H1 (cell line): Measurements from ENCODE around the gene CHD5. TPM values are rescaled to one million over a fixed set of nuclear protein-coding genes. Genes with fewer than 3 reads are reported as not detected.
A peak's percentile ranks its signal among the peaks of the same experiment; 100 is the strongest.

Experiments
- CTCF ChIA-PET: fragments of 300-600 bp; sonication (Branson Sonifier 250); formaldehyde crosslinking; loops from one replicate; lab custom pipeline; 2021; ENCODE audit not compliant: partially characterized antibody; lab: Charles Lee
- POLR2A ChIA-PET: fragments of 300-600 bp; sonication (Branson Sonifier 250); formaldehyde crosslinking; loops from one replicate; lab custom pipeline; 2021; ENCODE audit warnings: inconsistent platforms; ENCODE audit not compliant: partially characterized antibody; lab: Charles Lee
- DNase-seq, 2 experiments: peaks; one replicate each; pipeline versions ENCODE4 v3.0.0 to v3.0.0-alpha.2; 2010 to 2022; ENCODE audit warnings: low spot score in 2 of 2, low read depth in 1 of 2, mixed read lengths in 1 of 2
- FAIRE-seq: peaks from 2 replicates; lab custom pipeline; 2011; peaks lifted over from hg19 to GRCh38; lab: Jason Lieb, UNC
- H2AFZ ChIP-seq: 2 replicates; pipeline ENCODE4 v1.8.1; 2012; ENCODE audit warnings: low read length, inconsistent platforms
- H2AK5ac ChIP-seq: 2 replicates; pipeline ENCODE4 v1.6.1; 2013; ENCODE audit warnings: low read depth, low read length
- H2BK120ac ChIP-seq: replicated peaks from 2 replicates; pipeline ENCODE3; 2013; ENCODE audit warnings: low read depth, low read length, inconsistent platforms
- H2BK12ac ChIP-seq: 2 replicates; pipeline ENCODE4 v1.6.1; 2013; ENCODE audit warnings: low read depth, low read length
- H2BK15ac ChIP-seq: 2 replicates; pipeline ENCODE4 v1.6.1; 2013; ENCODE audit warnings: low read length
- H2BK20ac ChIP-seq: 2 replicates; pipeline ENCODE4 v1.6.1; 2013; ENCODE audit warnings: low read length
- H2BK5ac ChIP-seq: 2 replicates; pipeline ENCODE4 v1.6.1; 2013; ENCODE audit warnings: low read depth, low read length
- H3K14ac ChIP-seq: 2 replicates; pipeline ENCODE4 v1.6.1; 2013; ENCODE audit warnings: inconsistent platforms; ENCODE audit not compliant: insufficient read length
- H3K18ac ChIP-seq: 2 replicates; pipeline ENCODE4 v1.6.1; 2013; ENCODE audit warnings: low read length; ENCODE audit errors: extremely low read depth
- H3K23ac ChIP-seq: 2 replicates; pipeline ENCODE4 v1.6.1; 2013; ENCODE audit warnings: inconsistent platforms; ENCODE audit not compliant: insufficient read length
- H3K23me2 ChIP-seq: 2 replicates; pipeline ENCODE4 v1.6.1; 2013; ENCODE audit warnings: low read depth, low read length
- H3K27ac ChIP-seq: 2 replicates; pipeline ENCODE4 v1.6.1; 2011; ENCODE audit warnings: low read depth, low read length, inconsistent platforms
- H3K27me3 ChIP-seq, 4 experiments: replicated peaks in 1 of 4; 1 replicate in 1 of 4; 2 replicates in 3 of 4; pipeline versions ENCODE4 v1.6.1 to v1.8.1; 2011 to 2013; ENCODE audit warnings: low read length in 3 of 4, mild to moderate bottlenecking in 3 of 4, inconsistent platforms in 2 of 4, mixed read lengths in 2 of 4, moderate library complexity in 1 of 4; ENCODE audit not compliant: control insufficient read depth in 3 of 4, insufficient read depth in 3 of 4; ENCODE audit errors: extremely low read depth in 1 of 4
- H3K36me3 ChIP-seq, 4 experiments: 2 replicates each; pipeline versions ENCODE4 v1.6.1 to v1.8.1; 2011 to 2013; ENCODE audit warnings: mild to moderate bottlenecking in 4 of 4, low read length in 3 of 4, moderate library complexity in 2 of 4, control low read depth in 1 of 4, inconsistent platforms in 1 of 4; ENCODE audit not compliant: insufficient read depth in 4 of 4, control insufficient read depth in 2 of 4
- H3K4ac ChIP-seq: replicated peaks from 2 replicates; pipeline ENCODE3; 2013; ENCODE audit warnings: low read length, low read depth, mixed read lengths, inconsistent platforms; ENCODE audit not compliant: insufficient read length
- H3K4me1 ChIP-seq, 4 experiments: replicated peaks in 1 of 4; 1 replicate in 1 of 4; 2 replicates in 3 of 4; pipeline versions ENCODE4 v1.6.1 to v1.8.1; 2011 to 2013; ENCODE audit warnings: low read length in 3 of 4, inconsistent platforms in 2 of 4, mixed read lengths in 1 of 4; ENCODE audit not compliant: insufficient read depth in 4 of 4, control insufficient read depth in 3 of 4
- H3K4me2 ChIP-seq, 2 experiments: 2 replicates each; pipeline versions ENCODE4 v1.6.1 to v1.8.1; 2011 to 2013; ENCODE audit warnings: low read depth in 2 of 2, low read length in 2 of 2, control low read depth in 1 of 2, inconsistent platforms in 1 of 2, mild to moderate bottlenecking in 1 of 2; ENCODE audit not compliant: insufficient read depth in 1 of 2
- H3K4me3 ChIP-seq, 4 experiments: fragments of 200-600, 300-600 bp in 1 of 4; sonication (generic), shearing (Covaris generic), sonication (Bioruptor Twin) in 1 of 4; 2 replicates each; pipeline versions ENCODE4 v1.5.1 to v1.8.1; 2011 to 2016; ENCODE audit warnings: low read length in 4 of 4, low read depth in 3 of 4, control low read depth in 2 of 4, inconsistent platforms in 2 of 4, mild to moderate bottlenecking in 2 of 4, mixed read lengths in 1 of 4, moderate library complexity in 1 of 4; ENCODE audit not compliant: insufficient read depth in 2 of 4; ENCODE audit errors: extremely low read depth in 1 of 4
- H3K56ac ChIP-seq: replicated peaks from 2 replicates; pipeline ENCODE3; 2013; ENCODE audit warnings: low read depth, mild to moderate bottlenecking, mixed read lengths, low read length, inconsistent platforms; ENCODE audit not compliant: insufficient read length
- H3K79me1 ChIP-seq: 2 replicates; pipeline ENCODE4 v1.6.1; 2013; ENCODE audit warnings: low read depth, low read length, control low read depth
- H3K79me2 ChIP-seq, 2 experiments: 2 replicates each; pipeline versions ENCODE4 v1.6.1 to v1.8.1; 2012 to 2013; ENCODE audit warnings: low read length in 2 of 2, mild to moderate bottlenecking in 2 of 2, inconsistent platforms in 1 of 2; ENCODE audit not compliant: insufficient read depth in 2 of 2, control insufficient read depth in 1 of 2
- H3K9ac ChIP-seq, 4 experiments: replicated peaks in 1 of 4; 1 replicate in 1 of 4; 2 replicates in 3 of 4; pipeline versions ENCODE4 v1.6.1 to v1.8.1; 2011 to 2013; ENCODE audit warnings: low read depth in 3 of 4, low read length in 3 of 4, control low read depth in 2 of 4, mild to moderate bottlenecking in 2 of 4, moderate library complexity in 2 of 4, inconsistent platforms in 1 of 4; ENCODE audit errors: extremely low read depth in 1 of 4
- H3K9me3 ChIP-seq, 2 experiments: 2 replicates each; pipeline versions ENCODE4 v1.6.1 to v1.8.1; 2012 to 2013; ENCODE audit warnings: mild to moderate bottlenecking in 2 of 2, moderate library complexity in 2 of 2, control low read depth in 1 of 2, inconsistent platforms in 1 of 2, low read depth in 1 of 2, low read length in 1 of 2, mixed read lengths in 1 of 2; ENCODE audit not compliant: insufficient read depth in 2 of 2
- H4K20me1 ChIP-seq, 2 experiments: replicated peaks in 1 of 2; 2 replicates each; pipeline versions ENCODE3 to v1.8.1; 2011 to 2013; ENCODE audit warnings: inconsistent platforms in 2 of 2, low read length in 2 of 2, mild to moderate bottlenecking in 1 of 2; ENCODE audit not compliant: insufficient read depth in 2 of 2, control insufficient read depth in 1 of 2
- H4K5ac ChIP-seq: 2 replicates; pipeline ENCODE4 v1.6.1; 2013; ENCODE audit warnings: low read length, low read depth, mixed read lengths, inconsistent platforms; ENCODE audit not compliant: insufficient read length
- H4K8ac ChIP-seq: 2 replicates; pipeline ENCODE4 v1.8.0; 2013; ENCODE audit warnings: mild to moderate bottlenecking, moderate library complexity, low read length, inconsistent platforms; ENCODE audit not compliant: insufficient read depth; ENCODE audit errors: extremely low read depth
- H4K91ac ChIP-seq: replicated peaks from 2 replicates; pipeline ENCODE3; 2013; ENCODE audit warnings: low read length, mixed read lengths, inconsistent platforms; ENCODE audit not compliant: insufficient read length
- BRCA1 ChIP-seq: IDR thresholded peaks from 2 replicates; pipeline ENCODE4 v1.6.1; 2012; ENCODE audit warnings: low read depth, low read length, improper control_type of control experiment
- E2F6 ChIP-seq: IDR thresholded peaks from 2 replicates; pipeline ENCODE4 v1.6.1; 2012; ENCODE audit warnings: inconsistent platforms
- EGR1 ChIP-seq: IDR thresholded peaks from 2 replicates; pipeline ENCODE4 v1.6.1; 2011; ENCODE audit warnings: low read depth, low read length, borderline replicate concordance
- RAD21 ChIP-seq, 2 experiments: IDR thresholded peaks in 1 of 2; conservative IDR thresholded peaks in 1 of 2; 2 replicates each; pipeline ENCODE4 v1.6.1; 2011; ENCODE audit warnings: low read depth in 2 of 2, low read length in 2 of 2, improper control_type of control experiment in 1 of 2, inconsistent platforms in 1 of 2, mild to moderate bottlenecking in 1 of 2, moderate library complexity in 1 of 2
- SP1 ChIP-seq: IDR thresholded peaks from 2 replicates; pipeline ENCODE4 v1.6.1; 2011; ENCODE audit warnings: low read depth, low read length
- TBP ChIP-seq: IDR thresholded peaks from 2 replicates; pipeline ENCODE4 v1.6.1; 2011; ENCODE audit warnings: low read depth, low read length, improper control_type of control experiment
- WGBS, 2 experiments: shearing (Covaris generic) in 1 of 2; methylation state at CpG; one replicate each; pipeline versions ENCODE4 v1.1.6 to v1.1.7; 2013 to 2015; ENCODE audit warnings: low lambda C conversion rate in 2 of 2, mixed read lengths in 2 of 2, inconsistent platforms in 1 of 2, low coverage in 1 of 2, missing lambda C conversion rate in 1 of 2; ENCODE audit not compliant: insufficient replicate concordance in 2 of 2, insufficient coverage in 1 of 2, insufficient read length in 1 of 2; ENCODE audit errors: extremely low coverage in 1 of 2, missing lambda C conversion rate in 1 of 2; 5-methylcytosine and 5-hydroxymethylcytosine counted together
- polyA plus RNA-seq, 7 experiments: library from polyadenylated mRNA; depleted of rRNA in 3 of 7; stranded (reverse) in 5 of 7; unstranded in 2 of 7; fragments of >200 nt in 5 of 7; fragments of 200-250 nt in 2 of 7; gene quantifications; 1 replicate in 5 of 7; 2 replicates in 1 of 7; 4 replicates in 1 of 7; pipeline versions ENCODE4 v1.2.1 to v1.2.3, GENCODE V29; 2011 to 2013; ENCODE audit warnings: missing spikeins in 2 of 7, mixed read lengths in 2 of 7
- total RNA-seq: library from RNA; stranded (reverse); fragmentation: NEBNext Ultra II Directional; extraction: Animal tissue kit (Norgen Biotek cat#: 25700); gene quantifications from 2 replicates; pipeline ENCODE4 v1.2.1, GENCODE V29; 2021
- TF ChIP-seq, protein P1 (sequence below), 3 experiments: IDR thresholded peaks; 1 replicate in 2 of 3; 2 replicates in 1 of 3; pipeline versions ENCODE4 v1.5.1 to v1.6.1; 2011; ENCODE audit warnings: low read length in 3 of 3, mild to moderate bottlenecking in 3 of 3, inconsistent platforms in 2 of 3, low read depth in 1 of 3, moderate library complexity in 1 of 3; ENCODE audit not compliant: insufficient read depth in 1 of 3; ENCODE audit errors: control extremely low read depth in 1 of 3
- TF ChIP-seq, protein P2 (sequence below): IDR thresholded peaks from 2 replicates; pipeline ENCODE4 v1.6.1; 2011; ENCODE audit warnings: low read length, improper control_type of control experiment

Gene CHD5
- total and polyA plus RNA-seq, 2 of the 8 experiments (the other 6 are each of a cell fraction or from before 2014, with no cell fraction given): 0.42 to 1.8 TPM

- Histone ChIP-seq H3K14ac (no peak overlapping the region), H3K27ac (no peak overlapping the region), H3K9me3 (no peaks in the 10 kb centered on the region), H3K9ac (no peak overlapping the region), H4K8ac (no peak overlapping the region; the same call in 1 of the 2 replicates), H2BK12ac (no peak overlapping the region), H2BK20ac (no peak overlapping the region), H3K4me1 (peaks cover 0 to 4% (median 3%) of the 10 kb centered on the region in 4 experiments; a peak in 2 of 7 replicates), H3K23ac (no peak overlapping the region), H4K91ac (no peak overlapping the region), H2BK15ac (no peak overlapping the region), H3K23me2 (peaks cover 20% of the 10 kb centered on the region; the same call in 1 of the 2 replicates), H4K5ac (no peak overlapping the region), H3K4ac (no peak overlapping the region), H3K4me2 (no peak overlapping the region), H2BK5ac (no peak overlapping the region), H3K79me2 (no peaks in the 10 kb centered on the region), H2BK120ac (no peak overlapping the region), H2AFZ (no peak overlapping the region), H3K79me1 (no peaks in the 10 kb centered on the region), H3K27me3 (no peaks in the 10 kb centered on the region; a peak in 1 of 7 replicates), H2AK5ac (no peak overlapping the region), H3K18ac (no peak overlapping the region), H3K56ac (no peak overlapping the region), H4K20me1 (peaks cover 0 to 2% of the 10 kb centered on the region in 2 experiments), H3K4me3 (no peak overlapping the region), H3K36me3 (no peaks in the 10 kb centered on the region)
- CTCF ChIA-PET: interaction anchor here (0.6 to 3.7 kb wide), 20 partner anchors 10 to 99 kb away, joined by 3 to 17 read pairs (median 5); no protein-coding TSS in a partner anchor
- no peak for DNase-seq
- POLR2A ChIA-PET: no interaction called here
- WGBS, 2 experiments: 90% methylated on average over 12 of the region's 12 CpGs; no CpG with 5 or more reads in 1 of the 2 experiments
- FAIRE-seq: no peak
- TF ChIP-seq BRCA1 (no peak), EGR1 (peak; percentile 71; the same call in 1 of the 2 replicates), E2F6 (no peak), RAD21 (IDR thresholded peaks at IDR 0.05 in 1 of 2, conservative IDR thresholded peaks at IDR 0.05 in 1 of 2; ENCODE audit: low read depth in 2 of 2, low read length in 2 of 2) (peak; percentile 27 to 45; a peak in 3 of 4 replicates), SP1 (no peak), TBP (no peak)
- TF ChIP-seq, protein P1, sequence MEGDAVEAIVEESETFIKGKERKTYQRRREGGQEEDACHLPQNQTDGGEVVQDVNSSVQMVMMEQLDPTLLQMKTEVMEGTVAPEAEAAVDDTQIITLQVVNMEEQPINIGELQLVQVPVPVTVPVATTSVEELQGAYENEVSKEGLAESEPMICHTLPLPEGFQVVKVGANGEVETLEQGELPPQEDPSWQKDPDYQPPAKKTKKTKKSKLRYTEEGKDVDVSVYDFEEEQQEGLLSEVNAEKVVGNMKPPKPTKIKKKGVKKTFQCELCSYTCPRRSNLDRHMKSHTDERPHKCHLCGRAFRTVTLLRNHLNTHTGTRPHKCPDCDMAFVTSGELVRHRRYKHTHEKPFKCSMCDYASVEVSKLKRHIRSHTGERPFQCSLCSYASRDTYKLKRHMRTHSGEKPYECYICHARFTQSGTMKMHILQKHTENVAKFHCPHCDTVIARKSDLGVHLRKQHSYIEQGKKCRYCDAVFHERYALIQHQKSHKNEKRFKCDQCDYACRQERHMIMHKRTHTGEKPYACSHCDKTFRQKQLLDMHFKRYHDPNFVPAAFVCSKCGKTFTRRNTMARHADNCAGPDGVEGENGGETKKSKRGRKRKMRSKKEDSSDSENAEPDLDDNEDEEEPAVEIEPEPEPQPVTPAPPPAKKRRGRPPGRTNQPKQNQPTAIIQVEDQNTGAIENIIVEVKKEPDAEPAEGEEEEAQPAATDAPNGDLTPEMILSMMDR (IDR thresholded peaks at IDR 0.05; ENCODE audit: control extremely low read depth in 1 of 3, insufficient read depth in 1 of 3, low read depth in 1 of 3, low read length in 3 of 3): peak in 2 of 3 experiments; percentile 15 to 29; a peak in 2 of 4 replicates
- TF ChIP-seq, protein P2, sequence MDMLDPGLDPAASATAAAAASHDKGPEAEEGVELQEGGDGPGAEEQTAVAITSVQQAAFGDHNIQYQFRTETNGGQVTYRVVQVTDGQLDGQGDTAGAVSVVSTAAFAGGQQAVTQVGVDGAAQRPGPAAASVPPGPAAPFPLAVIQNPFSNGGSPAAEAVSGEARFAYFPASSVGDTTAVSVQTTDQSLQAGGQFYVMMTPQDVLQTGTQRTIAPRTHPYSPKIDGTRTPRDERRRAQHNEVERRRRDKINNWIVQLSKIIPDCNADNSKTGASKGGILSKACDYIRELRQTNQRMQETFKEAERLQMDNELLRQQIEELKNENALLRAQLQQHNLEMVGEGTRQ: no peak
Measured at GRCh38 chr1:6105218-6105679, 74.9 kb downstream of the CHD5 start.
